PFSK-1 (cell line): ENCODE data around the gene NDUFA13.

Experiments used
- FOXP2 ChIP-seq: optimal IDR thresholded peaks from 2 replicates; pipeline ENCODE3; 2011; ENCODE audit warnings: borderline replicate concordance, control low read depth, inconsistent platforms; ENCODE audit not compliant: insufficient read depth; ENCODE audit errors: extremely low read length, extremely low read depth
- POLR2AphosphoS5 ChIP-seq: IDR thresholded peaks from 2 replicates; pipeline ENCODE4 v1.6.1; 2012; ENCODE audit warnings: low read depth, mild to moderate bottlenecking, control low read depth, low read length, moderate library complexity
- REST ChIP-seq, 2 experiments: IDR thresholded peaks; 2 replicates each; pipeline versions ENCODE4 v1.6.1 to v1.8.0; 2011 to 2012; ENCODE audit warnings: low read depth in 2 of 2, low read length in 2 of 2, control low read depth in 1 of 2, inconsistent platforms in 1 of 2, mild to moderate bottlenecking in 1 of 2, moderate library complexity in 1 of 2; ENCODE audit not compliant: insufficient read depth in 1 of 2
- SIN3A ChIP-seq: IDR thresholded peaks from 2 replicates; pipeline ENCODE4 v1.6.1; 2012; ENCODE audit warnings: mild to moderate bottlenecking, low read length, moderate library complexity, borderline replicate concordance; ENCODE audit not compliant: insufficient read depth
- TAF1 ChIP-seq: IDR thresholded peaks from 2 replicates; pipeline ENCODE4 v1.6.1; 2012; ENCODE audit warnings: low read length, control low read depth, borderline replicate concordance; ENCODE audit not compliant: insufficient read depth

GRCh38 chr19:19470579-19470978, 45.4 kb upstream of the NDUFA13 start:
- TF ChIP-seq REST (IDR thresholded peaks at IDR 0.05; ENCODE audit: insufficient read depth in 1 of 2, low read depth in 2 of 2, low read length in 2 of 2) = no peak
- no peak for TF ChIP-seq POLR2AphosphoS5
- no peak for TF ChIP-seq TAF1
- no peak for TF ChIP-seq FOXP2
- no peak for TF ChIP-seq SIN3A
